Inflammatory macrophage treated with lipopolysaccharide for 4 hours (primary cell): ENCODE results near the gene ZNF648.
A peak's percentile ranks its signal among the peaks of the same experiment; 100 is the strongest.
"Not testable (repeated sequence)": the region's sequence is repeated elsewhere in the genome, so short reads cannot be mapped to it uniquely, and the experiment has no call there.

ENCODE experiments used
- DNase-seq: peaks from one replicate; pipeline ENCODE4 v3.0.0-alpha.2; 2020

Gene ZNF648

DNA sequence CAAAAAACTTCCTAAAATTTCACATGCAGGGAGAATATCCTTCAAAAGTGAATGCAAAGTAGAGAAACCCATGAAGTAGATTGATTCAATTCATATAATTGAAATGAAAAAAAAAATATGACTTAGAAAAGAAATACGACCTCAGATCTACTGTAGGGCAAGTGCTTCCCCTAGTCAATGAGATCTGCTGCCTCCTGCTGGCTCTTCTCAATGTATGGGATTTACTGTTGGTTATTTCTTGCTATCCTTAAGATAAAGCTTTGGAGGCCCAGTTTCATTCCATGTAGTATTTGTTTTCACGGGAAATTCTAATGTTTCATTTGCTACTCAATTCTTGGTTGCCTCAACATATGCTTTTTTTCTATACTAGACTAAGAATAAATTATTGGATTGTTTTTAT is 46.2 kb downstream of the ZNF648 start:
- DNase-seq = peak; percentile 4

DNA sequence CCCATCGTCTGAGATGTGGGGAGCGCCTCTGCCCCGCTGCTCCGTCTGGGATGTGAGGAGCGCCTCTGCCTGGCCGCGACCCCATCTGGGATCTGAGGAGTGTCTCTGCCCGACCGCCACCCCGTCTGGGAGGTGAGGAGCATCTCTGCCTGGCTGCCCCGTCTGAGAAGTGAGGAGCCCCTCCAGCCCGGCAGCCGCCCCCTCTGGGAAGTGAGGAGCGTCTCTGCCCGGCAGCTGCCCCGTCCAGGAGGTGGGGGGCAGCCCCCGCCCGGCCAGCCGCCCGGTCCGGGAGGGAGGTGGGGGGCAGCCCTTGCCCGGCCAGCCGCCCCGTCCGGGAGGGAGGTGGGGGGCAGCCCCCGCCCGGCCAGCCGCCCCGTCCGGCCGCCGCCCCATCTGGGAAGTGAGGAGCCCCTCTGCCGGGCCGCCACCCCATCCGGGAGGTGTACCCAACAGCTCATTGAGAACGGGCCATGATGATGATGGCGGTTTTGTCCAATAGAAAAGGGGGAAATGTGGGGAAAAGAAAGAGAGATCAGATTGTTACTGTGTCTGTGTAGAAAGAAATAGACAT is 50.6 kb downstream of the ZNF648 start:
- not testable (repeated sequence) for DNase-seq

DNA sequence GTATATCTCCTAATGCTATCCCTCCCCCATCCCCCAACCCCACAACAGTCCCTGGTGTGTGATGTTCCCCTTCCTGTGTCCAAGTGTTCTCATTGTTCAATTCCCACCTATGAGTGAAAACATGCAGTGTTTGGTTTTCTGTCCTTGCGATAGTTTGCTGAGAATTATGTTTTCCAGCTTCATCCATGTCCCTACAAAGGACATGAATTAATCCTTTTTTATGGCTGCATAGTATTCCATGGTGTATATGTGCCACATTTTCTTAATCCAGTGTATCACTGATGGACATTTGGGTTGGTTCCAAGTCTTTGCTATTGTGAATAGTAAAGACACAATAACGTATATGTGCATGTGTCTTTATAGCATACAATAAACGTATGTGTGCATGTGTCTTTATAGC is 56.1 kb downstream of the ZNF648 start:
- DNase-seq = not testable (repeated sequence)

DNA sequence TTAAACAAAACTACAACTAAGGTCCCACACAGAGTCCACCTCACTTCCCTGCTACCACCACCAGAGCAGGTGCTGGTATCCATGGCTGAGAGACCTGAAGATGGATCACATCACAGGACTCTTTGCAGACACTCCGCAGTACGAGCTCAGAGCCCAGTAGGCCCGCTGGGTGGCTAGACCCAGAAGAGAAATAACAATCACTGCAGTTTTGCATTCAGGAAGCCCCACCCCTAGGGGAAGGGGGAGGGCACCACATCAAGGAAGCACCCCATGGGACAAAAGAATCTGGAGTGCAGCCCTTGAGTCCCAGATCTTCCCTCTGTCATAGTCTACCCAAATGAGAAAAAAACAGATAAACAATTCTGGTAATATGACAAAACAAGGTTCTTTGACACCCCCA is 56.9 kb downstream of the ZNF648 start:
- DNase-seq = no peak
